Endothelial cell of umbilical vein (primary cell): Measurements from ENCODE around the gene CNMD. TPM values are rescaled to one million over a fixed set of nuclear protein-coding genes. Genes with fewer than 3 reads are reported as not detected.

Source experiments
- BruUV-seq: library from RNA; stranded (reverse); fragments of 400-500 nt; replicated peaks from 2 replicates; lab custom pipeline; 2021; lab: Mats Ljungman, UMichigan
- CTCF ChIA-PET: fragments of 300-600, 350-600 bp; sonication (Branson Sonifier 250); formaldehyde crosslinking; loops from one replicate; lab custom pipeline; 2021; ENCODE audit warnings: antibody characterized with exemption, inconsistent platforms; lab: Charles Lee
- POLR2A ChIA-PET: fragments of 300-600, 350-600 bp; sonication (Branson Sonifier 250); formaldehyde crosslinking; loops from one replicate; lab custom pipeline; 2021; ENCODE audit warnings: antibody characterized with exemption, inconsistent platforms; lab: Charles Lee
- DNase-seq: peaks from one replicate; pipeline ENCODE4 v3.0.0-alpha.2; 2011; ENCODE audit warnings: low read depth, low spot score
- FAIRE-seq: peaks from 2 replicates; lab custom pipeline; 2011; peaks lifted over from hg19 to GRCh38; lab: Jason Lieb, UNC
- H2AFZ ChIP-seq: 2 replicates; pipeline ENCODE4 v1.6.0; 2012; ENCODE audit warnings: low read depth, low read length, control low read depth, inconsistent platforms
- H3K27ac ChIP-seq: 2 replicates; pipeline ENCODE4 v1.5.1; 2011; ENCODE audit warnings: low read depth, mild to moderate bottlenecking, control low read depth, low read length, moderate library complexity; ENCODE audit not compliant: insufficient read depth
- H3K27me3 ChIP-seq, 2 experiments: 2 replicates each; pipeline versions ENCODE4 v1.6.0 to v1.6.1; 2011; ENCODE audit warnings: low read length in 2 of 2, mixed read lengths in 1 of 2; ENCODE audit not compliant: control insufficient read depth in 2 of 2, insufficient read depth in 2 of 2
- H3K36me3 ChIP-seq, 2 experiments: 2 replicates in 1 of 2; 3 replicates in 1 of 2; pipeline ENCODE4 v1.5.1; 2011; ENCODE audit warnings: low read length in 2 of 2, mild to moderate bottlenecking in 1 of 2, moderate library complexity in 1 of 2; ENCODE audit not compliant: control insufficient read depth in 2 of 2, insufficient read depth in 2 of 2; ENCODE audit errors: extremely low read depth in 1 of 2
- H3K4me1 ChIP-seq: 3 replicates; pipeline ENCODE4 v1.5.1; 2011; ENCODE audit warnings: mild to moderate bottlenecking, low read length; ENCODE audit not compliant: control insufficient read depth, insufficient read depth; ENCODE audit errors: extremely low read depth
- H3K4me2 ChIP-seq: 2 replicates; pipeline ENCODE4 v1.6.1; 2011; ENCODE audit warnings: low read length, control low read depth, mixed read lengths; ENCODE audit not compliant: insufficient read depth
- H3K4me3 ChIP-seq, 3 experiments: fragments of 200-600 bp in 1 of 3; sonication (generic), shearing (Covaris generic) in 1 of 3; replicated peaks in 1 of 3; 2 replicates each; pipeline ENCODE4 v1.5.1; 2011 to 2016; ENCODE audit warnings: control low read depth in 3 of 3, low read length in 3 of 3, mild to moderate bottlenecking in 2 of 3, inconsistent platforms in 1 of 3, low read depth in 1 of 3, moderate library complexity in 1 of 3; ENCODE audit not compliant: insufficient read depth in 1 of 3
- H3K79me2 ChIP-seq: 2 replicates; pipeline ENCODE4 v1.6.0; 2012; ENCODE audit warnings: low read length, inconsistent platforms; ENCODE audit not compliant: control insufficient read depth, insufficient read depth
- H3K9ac ChIP-seq: replicated peaks from 2 replicates; pipeline ENCODE3; 2011; ENCODE audit warnings: low read length, control low read depth; ENCODE audit not compliant: insufficient read depth; ENCODE audit errors: extremely low read depth
- H3K9me1 ChIP-seq: replicated peaks from 3 replicates; pipeline ENCODE4 v1.6.0; 2011; ENCODE audit warnings: mild to moderate bottlenecking, low read length; ENCODE audit not compliant: control insufficient read depth, insufficient read depth; ENCODE audit errors: extremely low read depth
- H3K9me3 ChIP-seq: replicated peaks from 2 replicates; pipeline ENCODE4 v1.5.1; 2012; ENCODE audit warnings: low read length, inconsistent platforms; ENCODE audit not compliant: control insufficient read depth, insufficient read depth
- H4K20me1 ChIP-seq: replicated peaks from 2 replicates; pipeline ENCODE3; 2011; ENCODE audit warnings: mild to moderate bottlenecking, low read length; ENCODE audit not compliant: control insufficient read depth, insufficient read depth; ENCODE audit errors: extremely low read depth
- CTCF ChIP-seq, 2 donors: IDR thresholded peaks; 1 replicate in 1 of 2; 2 replicates in 1 of 2; pipeline ENCODE4 v1.5.1; 2011; ENCODE audit warnings: low read length in 2 of 2, mild to moderate bottlenecking in 2 of 2, moderate library complexity in 2 of 2, control low read depth in 1 of 2, inconsistent platforms in 1 of 2, low read depth in 1 of 2; ENCODE audit not compliant: insufficient read depth in 1 of 2; ENCODE audit errors: extremely low read depth in 1 of 2
- EZH2 ChIP-seq: IDR thresholded peaks from 2 replicates; pipeline ENCODE4 v1.6.1; 2012; ENCODE audit warnings: borderline replicate concordance, low read depth, mild to moderate bottlenecking, moderate library complexity, low read length, inconsistent platforms; ENCODE audit not compliant: severe bottlenecking
- FOS ChIP-seq: IDR thresholded peaks from 2 replicates; pipeline ENCODE4 v1.6.1; 2011; ENCODE audit warnings: mild to moderate bottlenecking, low read length, moderate library complexity, borderline replicate concordance; ENCODE audit not compliant: insufficient read depth
- GATA2 ChIP-seq: IDR thresholded peaks from 2 replicates; pipeline ENCODE4 v1.7.0; 2011; ENCODE audit warnings: low read depth, mild to moderate bottlenecking, moderate library complexity, mixed read lengths, low read length; ENCODE audit not compliant: insufficient read length, insufficient read depth
- JUN ChIP-seq: IDR thresholded peaks from 2 replicates; pipeline ENCODE4 v1.6.1; 2011; ENCODE audit warnings: borderline replicate concordance, low read depth; ENCODE audit not compliant: insufficient read length, insufficient read depth
- MAX ChIP-seq: IDR thresholded peaks from 2 replicates; pipeline ENCODE4 v1.6.1; 2011; ENCODE audit not compliant: insufficient read depth, insufficient read length
- MYC ChIP-seq: IDR thresholded peaks from one replicate; pipeline ENCODE4 v1.6.1; 2011; ENCODE audit warnings: mild to moderate bottlenecking, low read depth, low read length
- POLR2A ChIP-seq: IDR thresholded peaks from 2 replicates; pipeline ENCODE4 v1.6.1; 2012; ENCODE audit warnings: low read depth, mild to moderate bottlenecking, control low read depth, low read length
- POLR2AphosphoS5 ChIP-seq: IDR thresholded peaks from 2 replicates; pipeline ENCODE4 v1.6.1; 2012; ENCODE audit warnings: low read depth, mild to moderate bottlenecking, control low read depth, low read length, moderate library complexity; ENCODE audit not compliant: insufficient read depth
- dilution Hi-C: fragments of 300-500 bp; cut with MboI; formaldehyde crosslinking; loops from one replicate; pipeline ENCODE4 v1.15.0; 2019; ENCODE audit warnings: low sequenced_read_pairs; ENCODE audit not compliant: extremely low pct_ligation_motif_present
- intact Hi-C: fragments of 100-400 bp; cut with micrococcal nuclease; formaldehyde crosslinking; loops from one replicate; pipeline ENCODE4 v1.10.0; 2022
- polyA plus RNA-seq, 4 experiments: library from polyadenylated mRNA; depleted of rRNA in 3 of 4; stranded (reverse) in 3 of 4; unstranded in 1 of 4; fragments of >200 nt; gene quantifications; 2 replicates each; pipeline versions ENCODE4 v1.2.1 to v1.2.3, GENCODE V29; 2011 to 2012; ENCODE audit warnings: missing spikeins in 1 of 4
- total RNA-seq: library from RNA; stranded (reverse); gene quantifications from 2 replicates; pipeline ENCODE4 v1.2.3, GENCODE V29; 2021

The CNMD gene
- total and polyA plus RNA-seq, 2 donors (not counting 3 experiments of a cell fraction or from before 2014, with no cell fraction given): not detected

GRCh38 chr13:52767949-52768516 is 28.4 kb upstream of the CNMD start:
- POLR2A ChIA-PET: no interaction called here
- intact Hi-C loops (no loop called here), dilution Hi-C loops (no loop called here)
- no peak for TF ChIP-seq FOS
- no peak for TF ChIP-seq CTCF (IDR thresholded peaks at IDR 0.05; ENCODE audit: extremely low read depth in 1 of 2, insufficient read depth in 1 of 2, low read depth in 1 of 2, low read length in 2 of 2)
- TF ChIP-seq POLR2A: no peak
- TF ChIP-seq JUN: no peak
- no peak for TF ChIP-seq POLR2AphosphoS5
- TF ChIP-seq GATA2: no peak
- no peak for TF ChIP-seq MAX
- no peak for TF ChIP-seq EZH2
- TF ChIP-seq MYC: no peak
- DNase-seq (no peak), FAIRE-seq (no peak)
- Histone ChIP-seq H3K27ac (no peak overlapping the region), H3K9me1 (no peaks in the 10 kb centered on the region), H3K4me3 (no peak overlapping the region), H3K79me2 (no peaks in the 10 kb centered on the region), H3K36me3 (no peaks in the 10 kb centered on the region), H3K9ac (no peak overlapping the region), H3K4me2 (no peak overlapping the region), H3K9me3 (no peaks in the 10 kb centered on the region), H3K27me3 (no peaks in the 10 kb centered on the region), H3K4me1 (no peaks in the 10 kb centered on the region), H4K20me1 (no peaks in the 10 kb centered on the region), H2AFZ (no peak overlapping the region)
- no TSS peak for BruUV-seq
- CTCF ChIA-PET: no interaction called here
